GM10248 (cell line): ENCODE measurements around the gene TLE3.

Experiments
- CTCF ChIA-PET: fragments of 300-600 bp; sonication (Branson Sonifier 250); formaldehyde crosslinking; extraction: SDS; loops from one replicate; lab custom pipeline; 2021; ENCODE audit warnings: antibody characterized with exemption; lab: Yijun Ruan, JAX
- POLR2A ChIA-PET: fragments of 350-650 bp; sonication (Branson Sonifier 250); formaldehyde crosslinking; extraction: SDS; loops from one replicate; lab custom pipeline; 2020; ENCODE audit warnings: antibody characterized with exemption; lab: Yijun Ruan, JAX
- DNase-seq: peaks from one replicate; pipeline ENCODE4 v3.0.0; 2012; ENCODE audit errors: extremely low spot score
- TF ChIP-seq, protein P1 (sequence below): IDR thresholded peaks from 2 replicates; pipeline ENCODE4 v1.5.1; 2012; ENCODE audit warnings: mild to moderate bottlenecking, low read depth; ENCODE audit errors: extremely low read depth, missing control alignments, control extremely low read depth

Gene TLE3

DNA sequence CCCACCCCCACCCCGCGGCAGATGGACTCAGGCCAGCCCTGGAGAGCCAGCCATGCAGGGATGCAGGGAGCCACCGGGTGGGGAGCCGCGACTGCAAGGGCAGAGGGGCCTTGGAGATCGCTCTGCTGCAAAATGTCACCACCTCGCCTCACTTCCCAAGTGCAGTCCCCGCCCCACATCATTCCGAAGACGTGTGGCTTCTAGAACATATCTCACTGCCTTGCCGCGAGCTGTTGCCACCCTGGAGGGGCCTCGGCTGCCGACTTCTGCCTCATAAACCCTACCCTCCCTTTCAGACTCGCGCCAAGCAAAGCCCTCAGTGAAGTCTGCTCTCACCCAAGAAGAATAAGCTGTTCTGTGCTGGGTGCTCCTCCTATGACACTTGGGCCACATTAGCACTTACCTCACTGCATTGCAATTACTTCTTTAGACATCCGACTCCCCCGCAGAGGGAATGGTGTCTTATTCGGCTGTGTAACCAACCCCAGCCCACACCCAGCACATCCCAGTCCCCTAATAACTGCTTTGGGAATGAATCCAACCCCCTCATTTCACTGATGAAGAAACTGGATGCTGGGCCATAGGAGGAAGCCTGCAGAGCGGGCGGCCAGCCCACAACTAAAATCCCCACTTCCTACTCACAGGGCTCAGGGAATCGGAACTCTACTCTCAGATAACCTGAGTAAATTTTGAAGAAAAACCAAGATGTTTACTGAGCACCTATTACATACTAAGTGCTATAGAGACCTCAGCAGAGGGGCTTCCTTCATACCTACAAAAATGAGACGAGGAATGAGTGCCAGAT lies 8.6 kb downstream of the TLE3 start:
- POLR2A ChIA-PET = no interaction called here
- TF ChIP-seq, protein P1, sequence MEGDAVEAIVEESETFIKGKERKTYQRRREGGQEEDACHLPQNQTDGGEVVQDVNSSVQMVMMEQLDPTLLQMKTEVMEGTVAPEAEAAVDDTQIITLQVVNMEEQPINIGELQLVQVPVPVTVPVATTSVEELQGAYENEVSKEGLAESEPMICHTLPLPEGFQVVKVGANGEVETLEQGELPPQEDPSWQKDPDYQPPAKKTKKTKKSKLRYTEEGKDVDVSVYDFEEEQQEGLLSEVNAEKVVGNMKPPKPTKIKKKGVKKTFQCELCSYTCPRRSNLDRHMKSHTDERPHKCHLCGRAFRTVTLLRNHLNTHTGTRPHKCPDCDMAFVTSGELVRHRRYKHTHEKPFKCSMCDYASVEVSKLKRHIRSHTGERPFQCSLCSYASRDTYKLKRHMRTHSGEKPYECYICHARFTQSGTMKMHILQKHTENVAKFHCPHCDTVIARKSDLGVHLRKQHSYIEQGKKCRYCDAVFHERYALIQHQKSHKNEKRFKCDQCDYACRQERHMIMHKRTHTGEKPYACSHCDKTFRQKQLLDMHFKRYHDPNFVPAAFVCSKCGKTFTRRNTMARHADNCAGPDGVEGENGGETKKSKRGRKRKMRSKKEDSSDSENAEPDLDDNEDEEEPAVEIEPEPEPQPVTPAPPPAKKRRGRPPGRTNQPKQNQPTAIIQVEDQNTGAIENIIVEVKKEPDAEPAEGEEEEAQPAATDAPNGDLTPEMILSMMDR = no peak
- CTCF ChIA-PET = no interaction called here
- no peak for DNase-seq

DNA sequence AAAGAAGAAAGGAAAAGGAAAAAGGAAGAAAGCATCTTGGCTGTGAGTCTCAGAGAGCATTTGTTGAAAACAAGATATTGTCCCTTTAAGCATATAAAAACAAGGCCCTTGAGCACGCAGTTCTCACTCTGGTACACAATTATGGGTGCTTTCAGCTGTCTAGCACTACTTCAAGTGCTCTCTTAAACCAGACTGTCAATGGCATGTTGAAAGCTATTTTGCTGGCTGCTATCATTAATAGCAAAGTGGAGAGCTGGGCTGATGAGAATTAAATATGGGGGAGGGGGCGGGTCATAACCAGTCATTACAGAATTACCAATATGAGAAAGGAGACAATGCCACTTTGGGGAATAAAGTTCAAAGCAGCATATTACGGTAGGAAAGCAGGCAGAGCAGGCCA lies 9.3 kb downstream of the TLE3 start:
- ChIA-PET CTCF (no interaction called here), POLR2A (no interaction called here)
- TF ChIP-seq, protein P1 = no peak
- DNase-seq = no peak

DNA sequence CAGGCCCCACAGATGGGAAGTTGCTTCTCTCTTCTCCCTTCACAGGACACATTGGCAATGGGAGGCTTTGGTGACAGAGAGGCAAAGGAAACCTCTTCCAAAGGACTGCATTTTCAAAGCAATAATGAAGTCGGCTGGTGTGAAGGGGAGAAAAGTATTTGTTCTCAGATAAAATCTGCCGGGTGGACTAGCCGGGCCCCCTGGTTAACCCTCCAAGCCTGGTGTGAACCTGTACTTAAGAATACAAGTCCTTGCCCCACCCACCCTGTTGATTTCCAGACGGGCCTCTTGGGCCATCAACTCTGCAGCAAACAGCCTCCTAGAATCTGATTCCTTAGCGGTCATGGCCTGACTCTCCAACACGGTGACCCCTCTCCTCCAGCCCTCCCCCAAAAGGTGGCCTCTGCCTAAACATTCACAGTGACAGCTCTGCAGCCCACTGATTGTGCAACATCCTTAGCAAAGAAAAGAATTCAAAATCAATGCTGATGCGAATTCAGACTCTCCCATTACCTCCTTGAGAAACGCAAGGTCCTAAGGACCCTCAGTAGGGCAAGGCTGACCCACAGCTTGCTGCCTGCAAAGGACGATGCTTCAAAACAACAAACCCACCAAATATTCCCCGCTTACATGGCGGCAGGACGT lies 9.9 kb downstream of the TLE3 start:
- CTCF ChIA-PET = no interaction called here
- TF ChIP-seq, protein P1 = no peak
- POLR2A ChIA-PET = no interaction called here

DNA sequence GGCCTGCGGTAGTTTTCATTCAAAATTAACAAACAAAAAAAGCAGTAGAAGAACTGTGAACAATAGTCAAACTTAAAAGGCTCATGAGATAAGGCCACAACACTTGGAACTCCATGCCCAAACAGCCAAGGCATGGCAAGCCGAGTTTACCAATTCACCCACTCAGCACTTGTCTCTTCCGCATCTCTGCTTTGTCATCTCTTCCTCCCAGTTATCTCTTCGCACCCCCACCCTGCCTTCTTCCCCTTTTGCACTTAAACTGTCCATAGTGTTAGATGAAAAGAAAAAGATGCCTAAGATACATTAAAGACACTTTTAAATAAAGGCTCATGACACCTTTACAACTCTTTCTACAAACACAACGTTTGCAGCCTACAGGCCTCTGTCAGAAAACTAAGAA lies 11.1 kb downstream of the TLE3 start:
- POLR2A ChIA-PET = no interaction called here
- DNase-seq = no peak
- TF ChIP-seq, protein P1 = no peak
- CTCF ChIA-PET = interaction anchor here (1.7 kb wide), 1 partner anchor 10 kb away, joined by 8 read pairs; the partner anchor contains the start of gene TLE3

More for the DNA sequence above, 9.9 kb downstream of the TLE3 start:
- no peak for DNase-seq

DNA sequence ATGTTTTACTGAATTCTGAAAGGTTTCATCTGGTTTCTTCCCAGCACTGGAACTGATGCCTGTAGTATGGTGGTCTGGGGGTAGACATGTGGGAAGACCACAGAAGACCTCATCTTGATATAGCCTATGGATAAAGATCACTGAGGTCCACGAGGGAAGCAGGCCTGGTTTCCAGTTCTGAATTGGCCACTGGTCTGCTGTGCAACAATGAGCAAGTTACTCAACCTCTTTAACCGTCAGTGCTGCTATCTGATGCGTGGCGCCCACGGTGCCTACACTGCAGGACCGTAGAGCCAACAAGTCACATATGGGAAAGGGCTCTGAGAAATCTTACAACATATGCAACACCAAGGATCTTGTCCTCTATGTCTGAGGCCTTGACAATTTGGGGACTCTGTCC lies 13.3 kb downstream of the TLE3 start:
- DNase-seq = no peak
- ChIA-PET CTCF (no interaction called here), POLR2A (no interaction called here)
- TF ChIP-seq, protein P1 = no peak

DNA sequence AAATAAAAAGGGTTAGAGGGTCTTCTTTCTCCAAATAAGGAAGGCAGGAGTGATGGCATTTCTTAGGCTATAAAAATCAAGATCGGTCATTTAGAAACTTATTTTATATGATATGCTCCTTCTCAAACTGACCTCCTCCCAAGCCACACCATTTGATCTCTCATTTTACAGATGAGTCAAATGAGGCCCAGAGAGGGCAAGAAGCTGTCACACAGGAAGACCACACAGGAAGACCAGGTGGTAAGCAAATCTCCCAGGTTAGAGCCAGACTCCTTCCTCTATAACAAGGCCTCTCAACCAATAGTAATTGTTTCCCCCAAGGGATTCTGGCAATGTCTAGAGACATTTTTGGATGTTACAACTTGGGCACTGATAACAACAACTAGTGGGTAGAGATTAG lies 13.8 kb downstream of the TLE3 start:
- CTCF ChIA-PET = no interaction called here
- POLR2A ChIA-PET = no interaction called here
- no peak for DNase-seq
- TF ChIP-seq, protein P1 = no peak
